HG03097 (cell line): Measurements from ENCODE around the gene CAPG.
"Not testable (repeated sequence)": the region's sequence is repeated elsewhere in the genome, so short reads cannot be mapped to it uniquely, and the experiment has no call there.

Experiments used
- ATAC-seq: cut with Tn5 transposase; IDR thresholded peaks from one replicate; pipeline ENCODE4 v1.9.1; 2021; ENCODE audit not compliant: unreplicated experiment, low FRiP score

CAPG gene

DNA sequence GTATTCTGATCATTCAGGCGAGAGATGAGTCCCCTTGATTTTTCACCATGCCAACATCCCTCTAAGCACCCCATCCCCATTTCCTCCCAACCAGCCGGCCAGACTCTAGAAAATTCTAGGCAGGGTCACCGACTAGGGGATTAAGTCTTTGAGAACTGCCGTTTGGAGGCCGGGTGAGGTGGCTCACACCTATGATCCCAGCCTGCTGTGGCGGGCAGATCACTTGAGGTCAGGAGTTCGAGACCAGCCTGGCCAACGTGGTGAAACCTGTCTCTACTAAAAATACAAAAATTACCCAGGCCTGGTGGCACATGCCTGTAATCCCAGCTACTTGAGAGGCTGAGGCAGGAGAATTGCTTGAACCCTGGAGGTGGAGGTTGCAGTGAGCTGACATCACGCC is 29.4 kb upstream of the CAPG start:
- not testable (repeated sequence) for ATAC-seq

DNA sequence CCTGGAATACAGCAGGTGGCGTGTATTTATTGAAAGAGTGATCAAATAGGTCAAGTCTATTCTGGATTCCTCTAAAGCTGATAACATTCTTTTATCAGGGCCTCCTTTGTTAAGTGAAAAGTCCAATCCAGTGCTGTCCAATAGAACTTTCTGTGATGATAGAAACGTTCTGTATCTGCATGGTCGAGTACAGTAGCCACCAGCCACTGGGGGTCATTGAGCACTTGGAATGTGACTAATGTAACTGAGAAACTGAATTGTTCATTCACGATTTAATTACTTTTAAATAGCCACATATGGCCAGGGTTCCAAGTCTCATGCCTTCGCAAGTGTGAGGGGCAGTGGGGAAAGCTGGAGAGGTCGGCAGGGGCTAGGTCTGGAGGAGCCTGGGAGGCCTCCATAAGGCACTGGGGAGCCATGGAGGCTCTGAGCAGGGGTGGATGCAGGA is 28.9 kb upstream of the CAPG start:
- ATAC-seq, result no peak

GRCh38 chr2:85438201-85439024 is 28.2 kb upstream of the CAPG start:
- ATAC-seq, result no peak

GRCh38 chr2:85437488-85438200 is 27.5 kb upstream of the CAPG start:
- peak; percentile 71 for ATAC-seq

GRCh38 chr2:85436836-85437487 is 26.8 kb upstream of the CAPG start:
- ATAC-seq, result no peak

GRCh38 chr2:85435981-85436835 is 26.0 kb upstream of the CAPG start:
- ATAC-seq, result no peak

- ATAC-seq, result no peak
Measured at GRCh38 chr2:85435220-85435958, 25.2 kb upstream of the CAPG start.

DNA sequence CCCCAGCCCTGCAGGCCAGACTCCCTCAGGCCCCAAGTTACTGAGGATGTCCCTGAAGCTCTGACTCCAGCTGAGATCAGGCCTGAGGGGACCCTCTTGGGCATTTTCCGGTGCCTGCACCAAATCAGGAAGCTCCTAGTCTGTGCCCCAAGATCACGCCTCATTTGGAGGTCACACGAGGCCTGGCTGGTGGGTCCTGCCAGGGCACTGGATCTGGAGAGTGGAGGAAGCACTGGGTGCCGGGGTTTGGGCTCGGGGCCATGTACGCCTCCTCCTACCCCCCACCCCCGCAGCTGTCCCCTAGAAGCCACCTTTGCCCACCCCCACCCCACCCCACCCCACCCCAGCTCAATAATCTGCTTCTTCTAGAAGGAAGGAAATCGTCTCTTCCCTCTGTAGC is 24.5 kb upstream of the CAPG start:
- ATAC-seq, result no peak

DNA sequence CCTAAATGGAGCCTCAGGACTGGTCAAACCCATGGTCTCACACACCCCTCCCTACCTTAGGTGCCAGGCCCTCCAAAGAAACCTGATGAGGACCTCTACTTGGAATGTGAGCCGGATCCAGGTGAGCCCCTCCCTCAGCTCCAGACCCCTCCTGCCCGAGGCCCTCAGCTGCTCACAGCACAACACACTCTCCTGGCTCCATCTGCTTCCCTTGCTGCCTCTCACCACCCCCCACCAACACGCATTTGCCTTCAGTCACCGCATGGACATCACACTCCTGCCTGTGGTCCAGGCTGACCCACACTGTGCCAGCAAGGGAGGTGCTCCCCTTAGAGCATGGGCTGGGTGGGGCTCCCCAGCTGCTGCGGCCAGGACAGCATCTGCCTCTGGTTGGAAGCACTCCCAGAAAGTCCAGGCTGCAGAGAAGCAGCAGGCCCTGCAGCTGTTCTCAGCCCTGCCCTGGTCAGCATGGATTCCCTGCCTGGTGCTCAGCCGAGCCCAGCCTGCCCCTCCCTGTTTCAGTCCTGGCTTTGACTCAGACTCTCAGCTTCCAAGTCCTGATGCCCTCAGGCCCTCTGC is 23.4 kb upstream of the CAPG start:
- ATAC-seq, result no peak

DNA sequence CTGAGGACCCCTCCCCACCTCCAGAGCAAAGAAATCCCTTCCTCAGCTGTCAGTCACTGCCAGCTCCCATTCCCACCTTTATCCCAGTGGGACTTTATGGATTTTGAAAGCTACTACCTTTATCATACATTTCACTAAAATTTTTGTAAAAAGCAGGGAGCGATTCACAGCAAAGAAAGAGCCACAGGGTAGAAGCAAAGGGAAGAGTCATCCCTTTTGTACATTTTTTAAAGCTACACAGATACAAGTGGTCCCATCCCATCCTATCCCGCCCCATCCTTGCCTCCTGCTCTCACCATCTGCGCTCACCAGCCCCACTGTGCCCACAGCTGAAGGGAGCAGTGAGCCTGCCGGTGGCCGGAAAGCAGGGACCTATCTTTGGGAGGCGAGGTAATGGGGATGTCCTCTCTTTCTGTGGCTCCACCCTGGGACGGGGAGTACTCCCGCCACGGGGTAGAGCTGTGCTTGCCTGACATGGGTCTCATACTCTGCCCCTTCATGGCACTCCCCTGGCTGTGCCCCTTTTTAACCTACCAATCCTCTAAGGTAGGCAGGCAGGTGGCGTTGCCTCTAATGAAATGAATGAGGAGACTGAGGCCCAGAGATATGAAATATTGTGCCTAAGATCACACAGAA is 21.5 kb upstream of the CAPG start:
- no peak for ATAC-seq

GRCh38 chr2:85430752-85431569 is 20.8 kb upstream of the CAPG start:
- no peak for ATAC-seq

DNA sequence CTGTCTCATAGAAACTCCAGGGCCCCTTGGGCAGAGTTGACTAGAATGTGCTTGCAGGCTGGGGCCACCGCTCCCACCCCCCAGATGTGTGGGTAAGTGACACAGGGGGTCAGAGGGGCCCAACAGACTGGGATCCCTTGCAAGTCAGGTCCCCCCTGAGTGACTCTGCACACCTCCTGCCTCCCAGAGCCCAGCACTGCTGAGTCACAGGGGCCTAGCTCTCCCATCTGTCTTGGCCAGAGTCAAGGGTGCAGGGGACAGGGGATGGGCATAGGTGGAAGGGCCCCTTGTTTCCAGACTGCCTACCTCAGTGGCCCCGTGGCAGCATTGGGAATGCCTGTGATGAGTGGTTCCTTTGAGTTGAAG is 19.7 kb upstream of the CAPG start:
- ATAC-seq, result no peak

DNA sequence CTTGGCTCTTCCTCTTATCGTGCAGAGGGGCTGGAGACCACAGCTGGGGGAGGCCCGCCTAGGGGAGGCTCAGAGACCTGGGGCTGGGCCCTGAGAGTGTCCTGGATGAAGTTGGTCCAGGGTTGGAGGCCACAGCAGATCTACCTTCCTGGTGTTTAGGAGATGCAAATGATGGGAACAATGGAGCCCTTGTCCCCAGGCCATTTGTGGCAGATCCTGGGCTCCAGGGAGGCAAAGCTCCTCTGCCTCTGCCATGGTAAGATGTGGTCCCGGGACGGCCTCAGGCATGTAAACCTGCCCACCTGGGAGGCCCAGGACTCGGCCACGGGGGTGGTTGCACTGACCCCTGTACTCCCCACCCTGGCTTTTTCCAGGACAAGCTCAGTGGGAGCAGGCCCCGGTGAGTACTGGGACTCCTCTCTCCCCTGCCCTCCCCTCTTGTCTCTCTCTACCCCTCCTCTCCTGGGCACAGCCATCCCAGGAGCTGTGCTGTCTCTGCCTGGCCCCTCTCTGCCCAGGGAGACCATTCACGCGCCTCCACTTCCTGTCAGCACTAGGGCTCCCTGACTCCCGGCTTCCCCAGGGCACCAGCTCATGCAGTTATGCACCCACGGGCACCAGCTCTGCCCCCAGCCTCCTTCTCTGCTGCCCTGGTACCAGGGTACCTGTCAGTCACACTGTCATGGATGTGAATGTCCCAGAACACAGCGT is 19.2 kb upstream of the CAPG start:
- ATAC-seq, result no peak

DNA sequence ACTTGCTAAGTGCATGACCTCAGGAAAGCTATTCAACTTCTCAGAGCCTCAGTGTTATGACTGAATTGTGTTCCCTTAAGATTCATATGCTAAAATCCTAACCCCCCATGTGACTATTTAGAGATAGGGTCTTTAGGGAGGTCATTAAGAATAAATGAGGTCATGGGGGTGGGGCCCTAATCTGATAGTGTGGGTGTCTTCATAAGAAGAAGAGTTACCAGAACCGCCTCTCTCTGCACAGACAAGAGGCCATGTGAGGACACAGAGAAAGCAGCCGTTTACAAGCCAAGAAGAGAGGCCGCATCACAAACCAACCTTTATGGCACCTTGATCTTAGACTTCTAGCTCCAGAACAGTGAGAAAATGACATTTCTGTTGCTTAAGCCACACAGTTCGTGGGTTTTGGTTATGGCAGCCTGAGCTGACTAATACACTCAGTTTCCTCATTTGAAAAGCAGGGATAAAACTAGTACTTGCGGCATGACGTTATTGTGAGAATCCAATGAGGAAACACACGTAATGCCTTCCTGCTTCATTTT is 18.2 kb upstream of the CAPG start:
- no peak for ATAC-seq

DNA sequence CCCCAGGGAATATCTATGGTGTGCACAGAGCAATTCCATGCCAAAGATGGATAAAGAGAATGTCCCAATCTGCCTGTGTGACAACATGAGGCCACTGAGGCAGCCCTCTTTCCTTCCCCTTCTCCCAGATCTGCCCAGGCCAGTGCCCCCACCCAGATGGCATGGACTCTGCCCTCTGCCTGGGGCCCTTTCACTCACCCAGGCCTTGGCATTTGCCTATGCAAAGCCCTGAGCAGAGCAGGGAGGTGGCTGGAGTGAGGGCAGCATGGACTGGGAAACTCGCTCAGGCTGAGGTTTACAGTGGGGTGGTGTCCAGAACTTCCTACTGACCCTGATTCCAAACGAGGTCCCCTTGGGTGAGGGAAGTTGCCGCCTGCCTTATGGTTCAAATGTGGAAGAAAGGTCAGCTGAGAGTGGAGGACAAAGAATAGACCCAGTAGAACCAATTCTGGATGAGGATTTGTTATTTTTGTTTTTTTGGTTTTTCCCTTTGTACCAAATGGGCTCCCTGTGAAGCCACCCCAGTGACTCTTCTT is 17.2 kb upstream of the CAPG start:
- ATAC-seq, result no peak

DNA sequence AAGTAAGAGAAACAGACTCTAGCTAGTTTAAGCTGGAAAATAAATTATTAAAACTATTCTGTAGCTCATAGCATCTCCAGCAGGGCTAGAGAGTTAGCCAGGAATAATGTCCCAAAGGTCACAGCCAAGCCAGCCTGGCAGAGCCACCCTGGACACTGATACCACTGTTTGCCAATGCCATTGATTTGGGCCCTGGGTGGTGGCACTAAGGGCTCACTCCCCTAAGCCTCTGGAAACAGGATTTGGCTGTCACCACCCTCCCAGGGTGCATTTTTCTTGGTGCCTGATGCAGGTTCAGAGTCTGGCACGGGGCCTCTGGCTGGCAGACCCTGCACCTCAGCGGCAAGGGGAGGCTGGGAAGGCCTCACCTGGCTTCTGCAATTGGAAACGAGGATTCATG is 15.4 kb upstream of the CAPG start:
- ATAC-seq, result no peak

GRCh38 chr2:85423525-85423924 is 13.4 kb upstream of the CAPG start:
- ATAC-seq, result no peak
